Jurkat, Clone E6-1 (cell line): Measurements from ENCODE around the gene USH2A.

Experiments used
- DNase-seq: peaks from one replicate; pipeline ENCODE4 v3.0.0-alpha.2; 2011; ENCODE audit warnings: low read depth, low spot score
- H3K4me3 ChIP-seq: 2 replicates; pipeline ENCODE4 v1.5.1; 2011; ENCODE audit warnings: mild to moderate bottlenecking, low read length, control low read depth, moderate library complexity

USH2A gene

DNA sequence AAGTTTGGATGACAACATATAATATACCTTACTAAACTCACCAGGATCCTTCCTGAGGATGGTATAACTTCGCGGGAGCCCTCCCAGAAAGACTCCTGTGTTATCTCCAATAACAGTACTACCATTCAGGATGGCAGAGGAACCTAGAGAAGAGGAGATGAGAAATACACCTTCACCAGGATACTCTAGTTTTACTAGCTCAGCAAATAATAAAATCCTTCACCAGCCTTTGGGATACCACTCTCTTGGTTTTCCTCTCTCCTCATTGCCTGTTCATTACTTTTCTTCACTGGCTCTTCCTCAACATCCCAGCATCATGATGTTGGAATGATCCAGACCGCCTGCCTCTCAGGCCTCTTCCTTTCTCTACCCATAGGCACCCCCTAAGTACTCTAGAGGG lies 336.6 kb downstream of the USH2A start:
- no peak for DNase-seq
- no peak overlapping the region for H3K4me3 ChIP-seq

DNA sequence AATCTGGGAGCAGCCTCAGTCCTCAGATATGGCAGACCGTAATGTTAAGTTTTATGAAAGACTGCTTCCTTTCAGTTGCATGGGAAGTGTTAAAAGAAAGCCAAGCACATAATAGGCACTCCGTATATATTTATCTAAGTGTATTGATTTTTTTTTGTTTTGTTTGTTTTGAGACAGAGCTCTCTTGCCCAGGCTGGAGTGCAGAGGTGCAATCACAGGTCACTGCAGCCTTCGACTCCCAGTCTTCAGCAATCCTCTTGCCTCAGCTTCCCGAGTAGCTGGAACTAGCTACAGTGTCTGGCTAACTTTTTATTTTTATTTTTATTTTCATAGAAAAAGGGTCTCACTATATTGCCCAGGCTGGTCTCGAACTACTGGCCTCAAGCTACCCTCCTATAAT lies 341.8 kb downstream of the USH2A start:
- no peak overlapping the region for H3K4me3 ChIP-seq
- no peak for DNase-seq

DNA sequence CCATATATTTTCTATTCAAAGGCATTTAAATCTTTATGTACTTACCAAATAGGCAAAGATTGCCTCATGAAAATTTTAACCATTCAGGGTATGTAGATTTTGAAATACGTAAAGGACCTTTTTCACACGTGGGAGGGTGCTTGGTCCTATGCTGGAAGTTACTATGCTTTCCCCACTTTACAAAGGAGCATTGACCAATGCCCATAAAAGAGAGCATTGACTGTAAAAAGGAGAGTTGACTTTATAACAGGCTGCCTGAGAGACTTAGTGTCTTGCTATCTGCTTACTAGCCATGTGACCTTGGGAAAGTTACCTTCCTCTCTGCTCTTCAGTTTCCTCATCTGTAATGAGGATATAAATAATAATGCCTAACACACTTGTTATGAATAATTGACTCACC lies 346.5 kb downstream of the USH2A start:
- no peak overlapping the region for H3K4me3 ChIP-seq
- DNase-seq = no peak

DNA sequence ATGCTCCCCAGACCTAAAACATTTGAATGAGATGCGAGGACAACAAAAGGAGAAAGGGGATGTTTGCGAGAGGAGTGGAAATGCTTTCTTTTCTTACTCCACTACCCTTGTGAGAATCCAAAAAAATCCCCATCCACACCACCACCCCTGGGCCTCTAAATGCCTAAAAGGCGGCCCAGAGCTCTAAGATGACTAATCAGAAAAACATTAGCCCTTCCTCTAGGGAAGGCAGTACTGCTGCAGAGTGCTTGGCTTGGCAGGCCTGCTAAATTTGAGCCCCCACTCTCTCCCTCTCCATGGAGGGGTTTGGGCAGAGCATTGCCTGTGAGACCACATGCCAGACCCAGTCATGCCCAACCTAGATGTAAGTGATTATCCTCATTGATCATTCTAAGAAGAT lies 347.9 kb downstream of the USH2A start:
- DNase-seq = no peak

DNA sequence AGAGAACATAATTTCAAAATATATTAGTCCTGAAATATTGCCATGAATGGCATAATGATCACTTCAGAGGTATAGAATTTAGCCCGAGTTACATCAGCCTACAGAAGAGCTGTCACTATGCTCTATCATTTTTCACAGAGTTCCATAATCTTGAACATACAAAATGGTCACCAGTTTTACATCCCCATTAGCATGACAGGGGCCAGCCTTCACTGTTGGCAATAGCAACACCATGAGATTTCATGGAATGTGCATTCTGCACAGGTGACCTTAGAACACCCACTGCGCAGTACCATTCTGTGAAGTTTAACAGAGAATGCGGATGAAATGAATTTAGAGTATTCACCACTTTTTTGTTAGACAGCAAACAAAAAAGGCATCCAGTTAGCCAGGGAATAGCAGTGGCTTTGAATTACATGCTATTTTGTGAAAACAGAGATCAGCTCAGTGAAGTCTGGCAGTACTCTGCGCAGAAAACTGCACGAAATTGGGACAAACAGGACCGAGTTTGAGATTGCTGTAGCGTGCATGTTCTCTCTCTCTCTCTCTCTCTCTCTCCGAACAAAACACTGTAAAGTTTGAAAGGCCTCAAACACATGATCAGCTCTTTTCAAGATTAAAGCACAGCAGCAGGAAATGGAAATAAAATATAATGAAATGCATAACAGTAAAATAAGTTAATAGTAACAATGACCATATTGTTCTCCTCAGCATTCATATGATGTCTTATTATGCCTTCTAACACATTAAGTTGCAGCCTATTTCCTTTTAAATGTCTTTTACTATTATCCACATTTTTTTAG lies 349.3 kb downstream of the USH2A start:
- no peak overlapping the region for H3K4me3 ChIP-seq
- no peak for DNase-seq

More for the DNA sequence above, 347.9 kb downstream of the USH2A start:
- no peak overlapping the region for H3K4me3 ChIP-seq

DNA sequence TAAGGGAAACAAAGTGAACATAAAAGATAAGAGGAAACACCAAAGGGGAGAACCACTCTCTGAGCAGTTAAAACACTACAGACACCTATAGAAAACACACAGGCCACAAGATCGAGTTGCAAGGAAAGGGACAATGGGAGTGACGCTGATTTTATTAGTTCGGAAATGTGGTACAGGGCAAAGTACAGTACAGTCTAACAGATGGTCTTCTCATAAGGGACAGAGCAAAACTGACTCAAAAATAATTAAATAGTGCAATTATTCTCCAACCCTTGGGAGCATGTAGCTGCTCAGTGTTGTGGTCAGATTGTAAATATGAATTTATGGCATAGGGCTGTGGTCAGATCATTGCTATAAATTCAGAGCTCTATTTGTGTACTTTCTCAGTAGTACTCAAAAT lies 352.0 kb downstream of the USH2A start:
- no peak overlapping the region for H3K4me3 ChIP-seq
- DNase-seq = no peak

DNA sequence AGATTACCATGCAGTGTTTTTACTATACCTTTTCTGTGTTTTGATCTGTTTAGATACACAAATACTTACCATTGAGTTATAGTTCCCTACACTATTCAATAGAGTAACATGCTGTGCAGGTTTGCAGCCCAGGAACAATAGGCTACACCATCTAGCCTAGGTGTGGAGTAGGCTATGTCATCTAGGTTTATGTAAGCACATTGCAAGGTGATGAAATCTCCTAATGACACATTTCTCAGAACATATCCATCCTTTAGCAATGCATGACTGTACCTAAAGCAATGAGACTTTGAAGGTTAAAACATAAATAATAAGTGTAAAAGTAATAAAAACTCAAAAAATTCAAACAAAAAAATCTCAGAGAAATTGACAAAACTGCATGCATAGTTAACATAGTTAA lies 358.6 kb downstream of the USH2A start:
- no peak for DNase-seq
- no peak overlapping the region for H3K4me3 ChIP-seq

DNA sequence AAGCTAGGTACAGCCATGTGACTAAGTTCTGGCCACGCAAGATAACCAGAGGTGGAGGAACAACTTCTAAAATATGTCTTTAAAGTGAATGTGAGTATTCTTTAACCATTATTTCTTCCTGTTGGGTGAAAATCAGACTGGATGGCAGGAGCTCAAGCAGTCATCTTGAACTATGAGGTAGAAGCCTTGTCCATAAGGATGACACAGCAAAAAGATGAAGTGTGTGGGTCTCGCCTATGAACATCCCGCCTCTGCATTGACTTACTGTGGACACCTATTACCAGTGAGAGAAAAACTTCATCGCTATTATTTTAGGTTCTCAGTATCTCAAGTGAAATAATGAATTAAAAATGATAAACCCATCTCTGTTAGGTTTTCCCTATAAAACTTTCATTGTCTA lies 365.3 kb downstream of the USH2A start:
- no peak for DNase-seq
- no peak overlapping the region for H3K4me3 ChIP-seq

DNA sequence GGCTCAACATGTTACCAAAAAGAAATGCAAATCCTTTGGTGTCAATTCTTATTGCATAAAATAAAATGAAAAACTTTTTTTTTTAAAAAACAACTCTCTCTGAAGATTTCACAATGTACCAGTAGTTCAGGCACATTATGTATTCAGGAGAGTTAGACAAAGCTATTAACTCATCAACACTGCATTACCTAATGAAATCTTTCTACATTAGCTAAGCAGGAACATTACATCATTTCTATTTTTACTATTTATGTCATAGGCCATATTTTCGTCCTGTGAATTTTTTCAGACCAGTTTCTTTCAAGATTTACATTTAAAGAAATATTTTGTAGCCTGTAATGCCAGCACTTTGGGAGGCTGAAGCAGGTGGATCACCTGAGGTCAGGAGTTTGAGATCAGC lies 366.2 kb downstream of the USH2A start:
- no peak for DNase-seq
- no peak overlapping the region for H3K4me3 ChIP-seq

DNA sequence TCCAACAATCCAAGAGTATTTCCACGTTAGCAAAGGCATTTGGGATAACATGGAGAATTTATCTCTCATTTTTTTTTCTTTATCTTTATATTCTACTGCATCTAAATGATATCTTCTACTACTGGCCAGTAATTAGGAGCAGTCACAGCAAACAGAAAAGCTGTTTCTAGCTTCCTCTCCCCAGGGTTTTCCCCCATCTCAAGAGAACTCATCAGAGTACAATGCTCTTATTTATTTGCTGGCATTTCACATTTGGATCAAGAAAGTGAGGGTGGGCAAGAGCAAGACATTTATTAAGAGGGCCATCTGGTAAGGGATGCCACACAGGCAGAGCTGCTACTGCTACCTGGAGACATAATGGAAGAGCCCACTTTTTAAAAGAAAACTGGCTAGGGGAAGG lies 368.2 kb downstream of the USH2A start:
- no peak for DNase-seq
- H3K4me3 ChIP-seq = no peak overlapping the region

DNA sequence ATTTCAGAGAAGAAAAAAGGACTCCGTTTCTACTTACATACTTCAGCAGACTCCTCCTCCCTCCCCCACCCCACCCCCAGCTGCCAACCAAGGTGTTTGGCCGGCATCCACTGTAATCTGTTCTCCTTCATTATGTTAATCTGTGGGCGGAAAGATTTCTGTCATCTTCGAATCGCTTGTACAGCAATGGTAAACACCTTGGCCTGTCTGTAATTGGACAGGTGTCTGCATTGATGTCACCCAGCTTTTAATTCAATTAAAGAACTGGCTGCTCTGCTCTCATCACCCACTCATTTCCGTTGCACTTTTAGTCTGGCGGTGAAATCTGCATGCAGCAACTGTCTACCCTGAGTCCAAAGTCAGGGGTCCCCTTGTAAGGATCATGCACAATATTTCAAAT lies 368.6 kb downstream of the USH2A start:
- DNase-seq = no peak
- H3K4me3 ChIP-seq = no peak overlapping the region

DNA sequence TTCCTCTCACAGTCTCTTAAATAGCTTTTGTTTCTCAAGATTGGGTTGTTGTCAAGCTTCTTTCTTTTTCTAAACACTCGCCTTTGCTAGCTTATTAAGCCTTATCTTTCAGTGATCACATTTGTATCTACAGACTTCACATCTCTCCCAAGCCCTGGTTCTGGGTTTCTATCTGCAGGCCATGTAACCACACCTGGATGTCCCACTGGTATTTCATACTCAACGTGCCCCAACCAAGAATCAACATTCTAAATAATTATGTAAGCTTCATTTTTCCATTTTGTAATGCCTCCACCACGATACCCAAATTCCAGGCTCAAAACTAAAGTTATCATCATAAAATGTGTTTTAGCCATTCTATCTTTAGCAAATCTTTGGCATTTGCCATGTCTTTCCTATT lies 372.2 kb downstream of the USH2A start:
- DNase-seq = no peak
- H3K4me3 ChIP-seq = no peak overlapping the region

DNA sequence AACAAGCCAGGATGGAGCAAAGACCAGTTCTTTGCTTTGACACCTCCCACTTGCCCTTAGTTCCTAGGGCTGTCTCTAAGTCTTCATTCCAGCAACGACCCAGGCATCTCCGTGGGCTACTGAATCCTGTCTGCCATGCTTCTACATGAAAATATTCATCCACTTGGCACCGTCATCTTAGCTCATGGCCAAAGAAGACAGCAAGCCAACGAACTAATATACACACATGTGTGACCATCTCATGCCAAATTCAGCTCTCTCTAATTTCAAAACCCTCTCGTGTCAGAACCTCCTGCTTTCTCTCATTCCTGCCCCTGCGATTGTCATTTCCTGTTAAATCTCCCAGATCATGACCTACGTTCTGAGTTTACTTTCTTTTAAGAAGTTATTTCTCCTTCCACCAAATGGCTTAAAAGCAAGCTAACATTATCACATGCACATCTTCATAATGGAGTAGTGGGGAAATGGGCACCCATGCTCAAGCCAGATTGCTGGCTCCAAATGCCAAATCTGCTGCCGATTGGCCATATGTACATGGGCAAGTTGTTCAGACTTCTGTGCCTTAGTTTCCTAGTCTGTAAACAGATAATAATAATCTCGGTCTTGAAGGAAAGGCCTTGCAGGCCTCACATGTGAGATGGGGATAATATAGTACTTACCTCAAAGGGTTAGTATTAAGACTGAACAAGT lies 373.4 kb downstream of the USH2A start:
- DNase-seq = no peak
- no peak overlapping the region for H3K4me3 ChIP-seq

DNA sequence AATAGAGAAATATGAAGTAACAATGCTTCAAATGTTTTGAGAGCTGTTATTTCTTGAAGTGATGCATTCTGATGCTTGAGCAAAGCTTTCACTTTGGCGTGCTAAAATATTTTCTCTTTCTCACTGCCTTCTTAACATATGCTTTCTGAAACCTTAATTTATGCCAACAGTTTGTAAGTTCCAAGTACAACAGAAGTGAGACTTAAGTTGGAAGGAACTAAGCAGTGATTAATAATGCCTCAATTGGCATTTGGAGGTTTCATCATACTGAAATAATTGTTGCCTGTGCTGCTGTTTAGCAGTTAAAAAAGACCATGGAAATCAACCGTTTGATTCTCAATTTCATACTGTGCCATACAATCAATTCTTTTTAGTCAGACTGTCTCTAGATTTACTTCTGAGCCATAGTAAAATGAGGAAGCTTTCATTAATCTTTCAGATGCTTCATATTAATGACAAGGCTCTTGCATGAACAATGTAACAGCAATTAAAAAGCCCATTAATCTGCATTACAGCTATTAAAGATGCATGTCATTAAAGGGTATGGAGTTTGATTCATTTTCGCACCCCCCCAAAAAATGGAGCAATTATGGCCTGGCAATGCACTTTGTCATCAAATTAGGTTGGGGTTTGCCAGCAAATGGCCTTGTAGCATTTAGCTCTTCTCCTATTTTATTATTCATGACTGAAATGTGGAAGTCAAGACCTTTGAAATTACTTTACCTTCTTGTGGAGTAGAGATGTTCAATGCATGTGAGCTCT lies 375.3 kb downstream of the USH2A start:
- no peak overlapping the region for H3K4me3 ChIP-seq
- DNase-seq = no peak

DNA sequence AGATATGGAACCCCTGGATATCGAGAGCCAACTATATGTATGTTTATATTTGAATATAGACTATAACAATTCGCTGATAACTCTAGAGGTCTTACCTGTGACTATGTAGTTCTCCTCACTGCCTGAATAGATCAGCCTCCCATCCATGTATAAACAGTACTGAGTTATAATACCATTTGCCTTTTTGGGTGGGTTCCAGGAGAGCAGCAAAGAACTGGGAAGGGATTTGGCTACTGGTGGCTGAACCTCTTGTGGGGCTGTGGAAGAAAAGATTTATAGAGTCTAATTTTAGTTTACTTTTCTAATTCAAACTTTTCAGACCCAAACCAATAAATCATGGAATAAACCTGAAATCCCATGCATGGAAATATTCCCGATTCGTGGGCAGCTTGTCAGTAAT lies 376.9 kb downstream of the USH2A start:
- no peak for DNase-seq
- no peak overlapping the region for H3K4me3 ChIP-seq

DNA sequence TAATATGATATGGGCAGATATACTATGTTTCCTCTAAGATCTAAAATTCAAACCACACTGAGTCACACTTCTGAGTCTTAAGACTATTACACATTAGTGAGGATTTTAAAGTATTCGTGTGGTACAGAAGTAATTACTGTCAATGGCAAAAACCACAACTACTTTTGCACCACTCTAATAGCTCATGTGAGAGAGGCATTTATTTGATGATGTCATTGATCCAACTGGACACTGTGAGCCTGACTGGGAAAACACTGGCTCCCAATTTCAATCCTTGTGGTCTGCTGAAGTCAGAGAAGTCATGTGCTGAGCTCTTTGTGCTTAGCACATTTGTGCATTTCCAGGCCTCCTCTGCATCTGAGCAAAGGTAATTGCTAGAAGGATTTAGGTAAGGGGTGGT lies 377.8 kb downstream of the USH2A start:
- H3K4me3 ChIP-seq = no peak overlapping the region
- DNase-seq = no peak

DNA sequence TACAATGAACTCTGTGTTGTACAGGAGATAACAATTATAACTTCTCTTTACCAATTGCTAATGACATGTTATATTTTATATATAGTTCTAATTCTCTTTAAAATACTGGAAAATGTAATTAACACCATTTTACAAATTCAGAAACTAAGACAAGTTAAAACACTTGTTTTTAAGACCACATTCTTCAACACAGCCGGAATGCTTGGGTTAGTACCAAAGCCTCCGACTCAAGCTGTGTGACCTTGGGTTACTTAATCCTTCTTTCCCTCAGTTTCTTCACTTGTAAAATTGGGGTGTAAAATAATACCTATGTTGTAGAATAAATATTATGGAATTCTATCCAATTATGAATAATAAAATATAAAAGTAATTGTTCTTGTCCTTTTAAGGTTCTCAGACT lies 378.7 kb downstream of the USH2A start:
- no peak overlapping the region for H3K4me3 ChIP-seq
- no peak for DNase-seq

DNA sequence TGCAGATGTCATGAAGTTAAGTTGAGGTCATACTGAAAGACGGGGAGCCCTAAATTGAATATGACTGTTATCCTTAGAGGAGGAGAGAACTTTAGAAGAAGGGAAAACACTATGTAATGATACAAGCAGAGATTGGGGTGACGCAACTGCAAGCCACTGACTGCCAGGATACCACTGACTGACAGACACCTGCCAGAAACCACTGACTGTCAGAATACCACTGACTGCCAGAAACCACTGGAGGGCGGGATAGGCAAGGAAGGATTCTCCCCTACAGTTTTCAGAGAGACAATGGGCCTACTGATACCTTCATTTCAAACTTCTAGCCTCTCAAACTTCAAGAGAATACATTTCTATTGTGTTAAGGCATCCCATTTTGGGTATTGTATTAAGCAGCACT lies 388.7 kb downstream of the USH2A start:
- peak; percentile 3 for DNase-seq

DNA sequence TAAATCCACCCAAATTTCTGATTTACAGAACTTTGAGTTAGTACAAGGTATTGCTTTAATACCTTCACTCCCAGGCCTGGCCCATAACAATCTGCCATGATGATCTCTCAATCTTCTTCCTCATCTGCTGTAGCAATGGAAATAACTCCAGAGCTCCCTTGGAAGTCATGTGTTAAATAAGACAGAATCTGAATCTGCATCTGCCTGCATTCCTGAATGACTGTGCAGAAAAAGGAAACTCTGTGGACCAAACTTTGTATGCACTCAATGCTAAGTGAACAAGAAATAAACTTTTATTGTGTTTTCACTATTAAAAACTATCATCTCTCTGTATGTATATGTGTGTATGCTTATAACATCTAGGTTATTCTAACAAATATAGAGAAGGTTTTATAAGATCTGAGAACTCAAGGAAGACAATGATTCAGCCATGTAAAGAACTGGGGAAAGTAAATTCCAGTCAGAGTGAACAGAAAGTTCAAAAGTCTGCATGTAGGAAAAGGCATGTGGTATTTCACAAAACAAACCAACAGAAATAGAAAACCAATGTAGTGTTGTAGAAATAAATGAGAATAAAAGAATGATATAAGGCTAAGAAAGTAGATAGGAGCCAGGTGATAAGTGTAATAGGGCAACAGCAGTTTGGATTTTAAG lies 390.2 kb downstream of the USH2A start:
- no peak for DNase-seq
- H3K4me3 ChIP-seq = no peak overlapping the region

More for the DNA sequence above, 388.7 kb downstream of the USH2A start:
- no peak overlapping the region for H3K4me3 ChIP-seq

DNA sequence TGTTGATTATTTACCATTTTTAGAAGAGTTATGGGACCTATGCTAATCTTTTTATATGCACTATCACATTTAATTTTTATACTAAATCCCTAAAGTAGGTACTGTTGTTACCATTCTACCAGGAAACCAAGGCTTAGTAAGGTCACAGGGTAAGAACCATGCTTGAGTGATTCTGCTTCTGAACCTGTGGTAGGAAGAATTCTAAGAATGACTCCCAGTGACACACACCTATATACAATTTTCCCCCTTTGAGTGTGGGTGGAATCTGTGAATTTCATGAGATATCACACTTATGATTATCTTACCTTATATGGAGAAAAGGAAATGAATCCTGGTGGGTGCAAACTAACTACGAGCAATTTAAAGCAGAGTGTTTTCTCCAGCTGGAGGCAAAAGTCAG lies 391.0 kb downstream of the USH2A start:
- H3K4me3 ChIP-seq = no peak overlapping the region
- DNase-seq = no peak
